ENCODE measurements around the gene DDX42.

DDX42 gene, protein sequence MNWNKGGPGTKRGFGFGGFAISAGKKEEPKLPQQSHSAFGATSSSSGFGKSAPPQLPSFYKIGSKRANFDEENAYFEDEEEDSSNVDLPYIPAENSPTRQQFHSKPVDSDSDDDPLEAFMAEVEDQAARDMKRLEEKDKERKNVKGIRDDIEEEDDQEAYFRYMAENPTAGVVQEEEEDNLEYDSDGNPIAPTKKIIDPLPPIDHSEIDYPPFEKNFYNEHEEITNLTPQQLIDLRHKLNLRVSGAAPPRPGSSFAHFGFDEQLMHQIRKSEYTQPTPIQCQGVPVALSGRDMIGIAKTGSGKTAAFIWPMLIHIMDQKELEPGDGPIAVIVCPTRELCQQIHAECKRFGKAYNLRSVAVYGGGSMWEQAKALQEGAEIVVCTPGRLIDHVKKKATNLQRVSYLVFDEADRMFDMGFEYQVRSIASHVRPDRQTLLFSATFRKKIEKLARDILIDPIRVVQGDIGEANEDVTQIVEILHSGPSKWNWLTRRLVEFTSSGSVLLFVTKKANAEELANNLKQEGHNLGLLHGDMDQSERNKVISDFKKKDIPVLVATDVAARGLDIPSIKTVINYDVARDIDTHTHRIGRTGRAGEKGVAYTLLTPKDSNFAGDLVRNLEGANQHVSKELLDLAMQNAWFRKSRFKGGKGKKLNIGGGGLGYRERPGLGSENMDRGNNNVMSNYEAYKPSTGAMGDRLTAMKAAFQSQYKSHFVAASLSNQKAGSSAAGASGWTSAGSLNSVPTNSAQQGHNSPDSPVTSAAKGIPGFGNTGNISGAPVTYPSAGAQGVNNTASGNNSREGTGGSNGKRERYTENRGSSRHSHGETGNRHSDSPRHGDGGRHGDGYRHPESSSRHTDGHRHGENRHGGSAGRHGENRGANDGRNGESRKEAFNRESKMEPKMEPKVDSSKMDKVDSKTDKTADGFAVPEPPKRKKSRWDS

DNA sequence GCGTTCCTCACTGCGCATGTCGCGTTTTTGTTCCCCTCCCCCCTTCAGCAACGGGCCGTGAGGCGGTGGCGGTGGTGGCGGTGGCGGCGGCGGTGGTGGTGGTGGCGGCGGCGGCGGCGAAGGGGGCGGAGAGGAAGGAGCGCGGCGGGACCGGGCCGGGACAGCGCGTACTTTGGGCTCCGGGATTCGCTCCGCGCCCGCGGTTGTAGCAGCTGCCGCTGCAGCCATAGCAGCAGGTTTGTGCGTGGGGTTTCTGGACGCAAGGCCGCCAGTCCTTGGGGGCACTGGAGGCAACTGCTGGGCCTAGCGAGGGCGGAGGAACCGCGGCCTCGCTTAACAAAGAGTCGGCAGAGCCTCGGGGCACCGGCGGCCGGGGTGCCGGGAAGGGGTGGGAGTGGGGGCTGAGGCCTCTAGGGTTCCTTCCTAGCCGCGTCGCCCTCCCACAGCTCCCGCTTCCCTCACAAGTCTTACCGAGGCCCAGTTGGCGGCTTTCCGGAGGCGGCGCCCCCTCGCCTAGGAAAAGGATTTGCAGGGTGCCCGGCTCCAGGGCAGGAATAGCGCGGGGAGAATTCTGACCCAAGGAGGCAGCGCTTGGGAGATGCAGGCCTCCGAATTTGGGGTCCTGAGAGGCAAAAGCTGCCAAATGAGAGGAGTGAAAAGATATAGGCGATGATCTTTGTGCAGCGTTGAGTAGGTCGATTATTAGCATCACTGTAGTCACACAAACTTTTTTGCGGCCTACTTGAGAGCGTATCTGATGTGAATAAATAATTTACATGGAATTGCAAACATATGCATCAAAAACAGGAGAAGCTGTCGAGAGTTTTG, at the start of gene DDX42:
Gene DDX42, plus strand, starts transcription at position 30 of the 828 bp plus-strand sequence. CDS start 12,880 bp downstream, outside the sequence.
- peaks cover 5% of the 10 kb centered on the region; the same call in 1 of the 2 replicates for H3K36me3 ChIP-seq (ENCODE audit: insufficient read depth, low read length)
- peak within 1 kb of the TSS; percentile 51 for H2AFZ ChIP-seq (ENCODE audit: low read length, unreplicated experiment)
- peaks cover 12% of the 10 kb centered on the region for H3K4me1 ChIP-seq (ENCODE audit: control insufficient read depth, insufficient read depth, low read length, unreplicated experiment)
- peaks cover 90% of the 10 kb centered on the region for H3K79me2 ChIP-seq (ENCODE audit: control insufficient read depth, insufficient read depth, low read length, unreplicated experiment)
- H3K27me3 ChIP-seq (ENCODE audit: insufficient read depth, low read length), result no peaks in the 10 kb centered on the region
- H3K27ac ChIP-seq (ENCODE audit: low read depth, low read length), result peak within 1 kb of the TSS; percentile 96
- peak within 1 kb of the TSS; percentile 86 for H3K4me3 ChIP-seq (ENCODE audit: low read depth, low read length)

DNA sequence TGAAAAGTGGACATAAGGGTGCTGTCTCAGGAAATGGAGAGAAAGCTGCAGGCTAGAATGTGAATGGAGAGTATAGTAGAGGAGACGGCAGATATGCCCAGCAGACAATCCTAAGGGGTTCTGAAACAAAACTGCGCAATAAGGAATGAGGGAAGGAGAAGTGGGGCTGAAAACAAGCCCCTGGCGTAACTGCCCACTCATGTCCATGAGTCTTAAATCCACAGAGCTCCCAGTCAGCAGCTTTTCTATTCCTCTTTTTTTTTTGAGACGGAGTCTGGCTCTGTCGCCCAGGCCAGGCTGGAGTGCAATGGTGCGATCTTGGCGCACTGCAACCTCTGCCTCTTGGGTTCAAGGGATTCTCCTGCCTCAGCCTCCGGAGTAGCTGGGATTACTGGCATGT, 38.3 kb upstream of the DDX42 start:
- H3K4me3 ChIP-seq (ENCODE audit: low read depth, low read length), result no peak overlapping the region
- H3K4me1 ChIP-seq (ENCODE audit: control insufficient read depth, insufficient read depth, low read length, unreplicated experiment), result no peaks in the 10 kb centered on the region
- no peak overlapping the region for H3K27ac ChIP-seq (ENCODE audit: low read depth, low read length)
- no peak overlapping the region for H2AFZ ChIP-seq (ENCODE audit: low read length, unreplicated experiment)
- peaks cover 17% of the 10 kb centered on the region for H3K79me2 ChIP-seq (ENCODE audit: control insufficient read depth, insufficient read depth, low read length, unreplicated experiment)
- H3K27me3 ChIP-seq (ENCODE audit: insufficient read depth, low read length), result no peaks in the 10 kb centered on the region
- H3K36me3 ChIP-seq (ENCODE audit: insufficient read depth, low read length), result 0 out of 2 replicates have a peak, but pooled peaks cover 5% of the 10 kb centered on the region

DNA sequence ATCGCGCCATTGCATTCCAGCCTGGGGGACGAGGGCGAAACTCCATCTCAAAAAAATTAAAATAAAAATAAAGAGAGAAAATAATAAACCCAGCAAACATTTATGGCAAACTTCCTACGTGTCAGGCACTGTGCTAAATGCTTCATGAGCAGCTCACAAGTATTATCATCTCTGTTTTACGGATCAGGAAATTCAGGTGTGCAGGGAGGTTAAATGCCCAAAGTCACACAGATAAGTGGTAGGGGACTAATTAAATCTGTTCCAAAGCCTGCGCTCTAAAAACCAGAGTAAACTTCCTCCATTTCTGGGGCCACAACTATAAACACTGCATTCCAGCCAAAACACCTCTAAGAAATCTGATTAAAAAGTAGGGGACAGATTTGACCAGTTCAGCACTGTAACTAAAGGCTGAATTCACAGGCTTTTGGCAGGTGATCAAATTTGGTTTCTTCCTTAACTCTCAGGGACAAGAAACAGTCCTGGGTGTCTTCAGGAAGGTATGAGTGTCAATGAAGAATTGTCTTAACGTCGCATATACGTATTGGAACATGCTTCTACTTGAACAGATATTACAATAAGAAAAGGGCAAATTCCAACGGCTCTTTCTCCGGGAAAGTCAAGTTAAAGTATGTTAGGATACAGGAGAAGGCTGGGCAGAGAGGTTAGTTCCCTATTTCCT, 33.4 kb upstream of the DDX42 start:
- H3K27ac ChIP-seq (ENCODE audit: low read depth, low read length), result peak overlapping the region; percentile 30
- peak overlapping the region; percentile 84 for H3K4me3 ChIP-seq (ENCODE audit: low read depth, low read length)
- peak overlapping the region; percentile 73 for H2AFZ ChIP-seq (ENCODE audit: low read length, unreplicated experiment)
- no peaks in the 10 kb centered on the region for H3K27me3 ChIP-seq (ENCODE audit: insufficient read depth, low read length)
- no peaks in the 10 kb centered on the region for H3K4me1 ChIP-seq (ENCODE audit: control insufficient read depth, insufficient read depth, low read length, unreplicated experiment)
- H3K79me2 ChIP-seq (ENCODE audit: control insufficient read depth, insufficient read depth, low read length, unreplicated experiment), result peaks cover 20% of the 10 kb centered on the region
- H3K36me3 ChIP-seq (ENCODE audit: insufficient read depth, low read length), result peaks cover 2% of the 10 kb centered on the region; the same call in 1 of the 2 replicates

DNA sequence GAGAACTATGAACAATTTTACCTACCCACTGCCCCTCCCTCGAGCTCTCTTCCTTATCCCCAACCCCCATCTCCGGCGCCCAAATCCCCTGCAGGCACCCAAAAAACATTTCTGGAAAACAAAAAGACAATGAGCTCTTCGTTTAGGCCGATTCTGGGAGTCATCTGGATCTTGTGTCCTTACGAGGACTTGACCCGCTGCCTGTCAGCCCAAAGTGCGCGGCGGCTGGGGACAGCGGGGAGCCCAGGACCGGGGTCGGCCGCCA, 32.9 kb upstream of the DDX42 start:
- Histone ChIP-seq H3K79me2 (ENCODE audit: control insufficient read depth, insufficient read depth, low read length, unreplicated experiment) (peaks cover 18% of the 10 kb centered on the region), H3K4me3 (ENCODE audit: low read depth, low read length) (peak overlapping the region; percentile 84), H2AFZ (ENCODE audit: low read length, unreplicated experiment) (peak overlapping the region; percentile 73), H3K4me1 (ENCODE audit: control insufficient read depth, insufficient read depth, low read length, unreplicated experiment) (no peaks in the 10 kb centered on the region), H3K27me3 (ENCODE audit: insufficient read depth, low read length) (no peaks in the 10 kb centered on the region), H3K27ac (ENCODE audit: low read depth, low read length) (peak overlapping the region; percentile 30), H3K36me3 (ENCODE audit: insufficient read depth, low read length) (peaks cover 7% of the 10 kb centered on the region)

DNA sequence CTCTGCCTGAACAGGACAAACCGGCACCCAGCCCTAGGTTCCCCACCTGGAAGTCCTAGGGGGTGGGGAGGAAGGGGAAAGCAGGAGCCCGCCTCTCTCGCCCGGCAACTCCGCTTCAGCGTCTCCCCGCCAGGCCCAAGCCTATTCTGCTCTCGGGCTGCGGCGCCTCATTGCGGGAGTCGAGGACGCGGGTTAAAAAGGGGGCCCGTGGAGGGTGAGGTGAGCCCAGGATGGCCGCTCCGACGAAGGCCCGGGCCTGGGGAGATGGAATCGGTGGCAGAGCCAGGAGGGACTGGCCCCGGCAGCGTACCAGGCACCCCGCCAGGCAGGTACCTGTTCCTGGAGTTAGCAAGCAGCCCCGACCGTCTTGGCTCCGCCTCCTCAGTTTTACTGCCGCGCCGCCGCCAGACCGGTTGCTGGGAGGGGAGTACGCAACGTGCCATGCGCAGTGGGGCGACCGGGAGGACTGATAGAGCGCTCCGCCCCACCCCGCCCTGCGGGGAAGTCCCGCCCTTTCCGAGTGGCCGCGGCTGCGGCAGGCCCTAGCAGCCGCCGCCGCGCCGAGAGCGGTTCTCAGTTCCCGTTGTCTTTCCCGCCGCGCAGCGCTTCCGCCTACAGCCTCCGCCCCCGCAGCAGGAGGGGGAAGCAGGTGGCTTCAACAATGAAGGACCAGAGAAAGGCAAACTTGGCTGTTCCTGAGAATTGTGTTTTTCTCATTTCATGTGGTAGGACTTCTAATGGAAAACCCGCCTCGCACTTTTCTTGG, 32.4 kb upstream of the DDX42 start, which contains the start of gene STRADA:
Gene STRADA, minus strand, starts transcription at position 392 of the 766 bp plus-strand sequence. CDS start 13,430 bp downstream, outside the sequence.
- H3K4me1 ChIP-seq (ENCODE audit: control insufficient read depth, insufficient read depth, low read length, unreplicated experiment), result no peaks in the 10 kb centered on the region
- peak within 1 kb of the TSS; percentile 73 for H2AFZ ChIP-seq (ENCODE audit: low read length, unreplicated experiment)
- H3K27ac ChIP-seq (ENCODE audit: low read depth, low read length), result peak within 1 kb of the TSS; percentile 70
- no peaks in the 10 kb centered on the region for H3K27me3 ChIP-seq (ENCODE audit: insufficient read depth, low read length)
- H3K4me3 ChIP-seq (ENCODE audit: low read depth, low read length), result peak within 1 kb of the TSS; percentile 84
- H3K79me2 ChIP-seq (ENCODE audit: control insufficient read depth, insufficient read depth, low read length, unreplicated experiment), result peaks cover 18% of the 10 kb centered on the region
- H3K36me3 ChIP-seq (ENCODE audit: insufficient read depth, low read length), result peaks cover 9% of the 10 kb centered on the region

DNA sequence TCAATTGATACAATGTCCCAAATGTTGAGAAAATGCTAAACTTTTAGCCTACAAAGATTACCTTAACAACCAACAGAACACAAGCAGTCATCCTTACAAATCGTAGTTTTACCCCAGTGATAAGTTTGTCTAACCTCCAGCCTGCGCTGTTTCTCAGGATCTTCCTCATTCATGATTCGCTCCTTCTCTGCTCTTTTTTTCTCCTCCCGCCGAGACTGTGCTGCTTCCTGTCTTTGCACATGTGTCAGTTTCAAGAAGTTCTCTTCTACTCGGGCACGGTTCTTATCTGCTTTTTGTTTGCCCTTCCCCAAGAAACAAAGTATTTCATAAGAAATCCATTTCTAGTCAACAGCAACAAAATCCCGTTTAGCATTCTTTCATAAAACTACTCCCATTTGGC, 22.2 kb upstream of the DDX42 start:
- Histone ChIP-seq H3K79me2 (ENCODE audit: control insufficient read depth, insufficient read depth, low read length, unreplicated experiment) (no peaks in the 10 kb centered on the region), H3K27ac (ENCODE audit: low read depth, low read length) (no peak overlapping the region), H3K36me3 (ENCODE audit: insufficient read depth, low read length) (peaks cover 30% of the 10 kb centered on the region), H3K27me3 (ENCODE audit: insufficient read depth, low read length) (no peaks in the 10 kb centered on the region), H3K4me1 (ENCODE audit: control insufficient read depth, insufficient read depth, low read length, unreplicated experiment) (no peaks in the 10 kb centered on the region), H2AFZ (ENCODE audit: low read length, unreplicated experiment) (no peak overlapping the region), H3K4me3 (ENCODE audit: low read depth, low read length) (no peak overlapping the region)

DNA sequence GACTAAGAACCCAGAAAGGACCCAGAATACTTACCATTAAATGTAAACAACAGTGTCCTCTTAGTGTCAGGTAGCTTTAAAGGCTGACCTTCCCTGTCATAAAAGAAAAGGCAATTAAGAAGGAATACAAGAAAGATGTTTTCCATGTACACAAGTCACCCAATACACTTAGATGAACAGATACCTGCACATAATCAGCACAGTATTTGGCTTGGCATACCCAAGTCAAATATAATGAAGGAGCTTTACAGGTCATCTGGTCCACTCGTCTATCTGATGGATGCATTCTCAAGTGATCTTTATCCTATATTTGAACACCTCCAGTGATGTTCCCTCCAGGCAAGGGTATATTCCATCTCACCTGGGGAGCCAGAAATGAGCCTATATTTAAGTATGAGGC, 21.3 kb upstream of the DDX42 start:
- Histone ChIP-seq H2AFZ (ENCODE audit: low read length, unreplicated experiment) (no peak overlapping the region), H3K79me2 (ENCODE audit: control insufficient read depth, insufficient read depth, low read length, unreplicated experiment) (no peaks in the 10 kb centered on the region), H3K36me3 (ENCODE audit: insufficient read depth, low read length) (peaks cover 35% of the 10 kb centered on the region), H3K27me3 (ENCODE audit: insufficient read depth, low read length) (no peaks in the 10 kb centered on the region), H3K4me1 (ENCODE audit: control insufficient read depth, insufficient read depth, low read length, unreplicated experiment) (no peaks in the 10 kb centered on the region), H3K27ac (ENCODE audit: low read depth, low read length) (no peak overlapping the region), H3K4me3 (ENCODE audit: low read depth, low read length) (no peak overlapping the region)

DNA sequence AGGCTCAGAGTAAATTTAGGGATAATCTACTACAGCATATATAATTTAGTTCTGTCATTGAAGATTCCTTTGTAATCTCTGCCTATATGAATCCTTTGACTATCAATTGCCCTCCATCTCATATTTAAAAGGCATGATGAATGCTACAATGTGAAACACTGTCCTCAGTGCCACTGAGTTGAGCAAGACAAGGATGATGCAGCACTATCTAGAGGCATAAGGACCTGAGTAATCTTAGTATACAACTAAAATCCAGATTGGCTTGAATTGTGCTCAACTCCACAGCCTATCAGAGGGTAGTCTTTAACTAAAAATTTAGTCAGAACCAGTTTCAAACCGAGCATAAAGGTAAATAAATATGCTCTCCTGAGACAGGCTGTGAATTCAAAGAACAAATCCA, 20.8 kb upstream of the DDX42 start:
- Histone ChIP-seq H2AFZ (ENCODE audit: low read length, unreplicated experiment) (no peak overlapping the region), H3K4me3 (ENCODE audit: low read depth, low read length) (no peak overlapping the region), H3K27ac (ENCODE audit: low read depth, low read length) (no peak overlapping the region), H3K79me2 (ENCODE audit: control insufficient read depth, insufficient read depth, low read length, unreplicated experiment) (no peaks in the 10 kb centered on the region), H3K4me1 (ENCODE audit: control insufficient read depth, insufficient read depth, low read length, unreplicated experiment) (no peaks in the 10 kb centered on the region), H3K36me3 (ENCODE audit: insufficient read depth, low read length) (peaks cover 35% of the 10 kb centered on the region), H3K27me3 (ENCODE audit: insufficient read depth, low read length) (no peaks in the 10 kb centered on the region)

DNA sequence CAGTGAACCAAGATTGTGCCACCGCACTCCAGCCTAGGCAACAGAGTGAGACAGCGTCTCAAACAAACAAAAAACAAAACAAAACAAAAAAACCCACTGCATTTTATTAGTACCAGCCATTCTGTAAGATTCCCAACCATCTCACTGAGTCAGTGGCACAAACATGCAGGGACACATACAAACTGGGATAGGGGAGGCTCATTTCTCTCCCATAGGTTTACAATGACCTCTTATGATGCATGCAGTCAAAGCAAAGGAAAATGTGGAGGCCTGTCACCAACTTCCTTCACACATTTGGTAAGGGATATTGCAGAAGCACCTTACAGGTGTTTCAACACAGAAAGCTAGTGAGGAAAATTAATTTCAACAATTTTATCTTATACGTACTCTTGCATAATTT, 19.9 kb upstream of the DDX42 start:
- Histone ChIP-seq H2AFZ (ENCODE audit: low read length, unreplicated experiment) (no peak overlapping the region), H3K27me3 (ENCODE audit: insufficient read depth, low read length) (no peaks in the 10 kb centered on the region), H3K4me1 (ENCODE audit: control insufficient read depth, insufficient read depth, low read length, unreplicated experiment) (no peaks in the 10 kb centered on the region), H3K4me3 (ENCODE audit: low read depth, low read length) (no peak overlapping the region), H3K79me2 (ENCODE audit: control insufficient read depth, insufficient read depth, low read length, unreplicated experiment) (no peaks in the 10 kb centered on the region), H3K36me3 (ENCODE audit: insufficient read depth, low read length) (peaks cover 38% of the 10 kb centered on the region), H3K27ac (ENCODE audit: low read depth, low read length) (no peak overlapping the region)
